Measurements from ENCODE around the gene ROCK2. TPM values are rescaled to one million over a fixed set of nuclear protein-coding genes. Genes with fewer than 3 reads are reported as not detected.

ROCK2 gene
- total and polyA plus RNA-seq, 2 of the 8 experiments (the other 6 are each of a cell fraction or from before 2014, with no cell fraction given) = 2.7 to 29.0 TPM

DNA sequence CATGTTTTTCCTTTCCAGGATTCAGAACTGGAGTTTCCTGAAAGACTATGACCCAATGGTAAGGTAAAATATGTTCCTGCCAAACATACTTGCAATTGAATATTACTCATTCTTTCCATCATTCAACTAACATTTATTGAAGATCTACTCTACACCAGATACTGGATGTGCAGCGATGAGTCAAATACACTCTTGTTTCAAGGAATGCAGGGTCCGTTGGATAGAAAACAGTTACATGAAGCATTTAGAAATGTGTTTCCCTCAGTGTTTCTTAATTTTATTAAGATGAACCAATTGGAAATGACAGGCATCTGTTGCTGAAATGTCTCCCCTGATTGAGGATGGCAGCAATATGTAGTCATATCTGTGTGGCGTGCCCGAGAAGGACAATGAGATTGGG is 203.9 kb downstream of the ROCK2 start:
- H2AK5ac ChIP-seq (ENCODE audit: low read depth, low read length) = no peak overlapping the region
- ChIA-PET POLR2A (ENCODE audit: partially characterized antibody) (no interaction called here), CTCF (ENCODE audit: partially characterized antibody) (interaction anchor here (2.3 kb wide), 1 partner anchor 8 kb away, joined by 10 read pairs; a partner anchor contains a TSS)
- no peaks in the 10 kb centered on the region for H3K79me2 ChIP-seq (ENCODE audit: control insufficient read depth in 1 of 2, insufficient read depth in 2 of 2, low read length in 2 of 2)
- H3K4me2 ChIP-seq (ENCODE audit: insufficient read depth in 1 of 2, low read depth in 2 of 2, low read length in 2 of 2) = no peak overlapping the region
- WGBS, 2 experiments (ENCODE audit: extremely low coverage in 1 of 2, insufficient coverage in 1 of 2, insufficient read length in 1 of 2, insufficient replicate concordance in 2 of 2, low coverage in 1 of 2, low lambda C conversion rate in 2 of 2, missing lambda C conversion rate in 1 of 2) = 84% methylated on average over 4 of the region's 4 CpGs; no CpG with 5 or more reads in 1 of the 2 experiments
- no peak overlapping the region for H3K18ac ChIP-seq (ENCODE audit: extremely low read depth, low read length)
- no peaks in the 10 kb centered on the region for H4K20me1 ChIP-seq (replicated peaks in 1 of 2; ENCODE audit: control insufficient read depth in 1 of 2, insufficient read depth in 2 of 2, low read length in 2 of 2)
- no peaks in the 10 kb centered on the region for H3K23me2 ChIP-seq (ENCODE audit: low read depth, low read length)
- H3K56ac ChIP-seq (replicated peaks; ENCODE audit: insufficient read length, low read depth, low read length) = no peak overlapping the region
- no peak overlapping the region for H3K27ac ChIP-seq (ENCODE audit: low read depth, low read length)
- no peak for FAIRE-seq
- H3K27me3 ChIP-seq (replicated peaks in 1 of 4; ENCODE audit: control insufficient read depth in 3 of 4, extremely low read depth in 1 of 4, insufficient read depth in 3 of 4, low read length in 3 of 4) = no peaks in the 10 kb centered on the region
- no peak overlapping the region for H3K9ac ChIP-seq (replicated peaks in 1 of 4; ENCODE audit: extremely low read depth in 1 of 4, low read depth in 3 of 4, low read length in 3 of 4)
- no peaks in the 10 kb centered on the region for H3K79me1 ChIP-seq (ENCODE audit: low read depth, low read length)
- H3K4ac ChIP-seq (replicated peaks; ENCODE audit: insufficient read length, low read depth, low read length) = no peak overlapping the region
- H2BK12ac ChIP-seq (ENCODE audit: low read depth, low read length) = no peak overlapping the region
- H4K8ac ChIP-seq (ENCODE audit: extremely low read depth, insufficient read depth, low read length) = no peak overlapping the region
- no peaks in the 10 kb centered on the region for H3K9me3 ChIP-seq (ENCODE audit: insufficient read depth in 2 of 2, low read depth in 1 of 2, low read length in 1 of 2)
- H3K36me3 ChIP-seq (ENCODE audit: control insufficient read depth in 2 of 4, insufficient read depth in 4 of 4, low read length in 3 of 4) = no peaks in the 10 kb centered on the region
- H4K5ac ChIP-seq (ENCODE audit: insufficient read length, low read depth, low read length) = no peak overlapping the region
- H2BK5ac ChIP-seq (ENCODE audit: low read depth, low read length) = no peak overlapping the region
- H2BK15ac ChIP-seq (ENCODE audit: low read length) = no peak overlapping the region
- no peak overlapping the region for H4K91ac ChIP-seq (replicated peaks; ENCODE audit: insufficient read length, low read length)
- no peak for DNase-seq (ENCODE audit: low read depth in 1 of 2, low spot score in 2 of 2)
- no peak overlapping the region for H2BK120ac ChIP-seq (replicated peaks; ENCODE audit: low read depth, low read length)
- H3K4me3 ChIP-seq (ENCODE audit: extremely low read depth in 1 of 4, insufficient read depth in 2 of 4, low read depth in 3 of 4, low read length in 4 of 4) = no peak overlapping the region
- no peak overlapping the region for H2BK20ac ChIP-seq (ENCODE audit: low read length)
- no peak overlapping the region for H2AFZ ChIP-seq (ENCODE audit: low read length)
- H3K14ac ChIP-seq (ENCODE audit: insufficient read length) = no peak overlapping the region
- no peak overlapping the region for H3K23ac ChIP-seq (ENCODE audit: insufficient read length)
- H3K4me1 ChIP-seq (replicated peaks in 1 of 4; ENCODE audit: control insufficient read depth in 3 of 4, insufficient read depth in 4 of 4, low read length in 3 of 4) = no peaks in the 10 kb centered on the region
- TF ChIP-seq TCF12 (IDR thresholded peaks at IDR 0.05; ENCODE audit: low read depth, low read length) (no peak), CBX8 (IDR thresholded peaks at IDR 0.05; ENCODE audit: borderline replicate concordance, low read depth, low read length) (no peak), SRF (IDR thresholded peaks at IDR 0.05; ENCODE audit: low read depth, low read length) (no peak), CHD1 (IDR thresholded peaks at IDR 0.05; ENCODE audit: low read depth, low read length) (no peak), SIRT6 (IDR thresholded peaks at IDR 0.05; ENCODE audit: low read length) (no peak), SAP30 (IDR thresholded peaks at IDR 0.05; ENCODE audit: insufficient read depth, insufficient replicate concordance, low read length) (no peak), TBP (IDR thresholded peaks at IDR 0.05; ENCODE audit: low read depth, low read length) (no peak), CEBPB (IDR thresholded peaks at IDR 0.05; ENCODE audit: low read depth, low read length) (no peak), GABPA (IDR thresholded peaks at IDR 0.05; ENCODE audit: borderline replicate concordance, insufficient read depth, low read length) (no peak), GTF2F1 (IDR thresholded peaks at IDR 0.05; ENCODE audit: borderline replicate concordance, low read depth, low read length) (no peak), CTBP2 (IDR thresholded peaks at IDR 0.05; ENCODE audit: borderline replicate concordance, insufficient read depth, insufficient read length, low read length) (no peak), TAF7 (optimal IDR thresholded peaks at IDR 0.05; ENCODE audit: borderline replicate concordance, low read depth, low read length) (no peak)
- TF ChIP-seq, protein P1, sequence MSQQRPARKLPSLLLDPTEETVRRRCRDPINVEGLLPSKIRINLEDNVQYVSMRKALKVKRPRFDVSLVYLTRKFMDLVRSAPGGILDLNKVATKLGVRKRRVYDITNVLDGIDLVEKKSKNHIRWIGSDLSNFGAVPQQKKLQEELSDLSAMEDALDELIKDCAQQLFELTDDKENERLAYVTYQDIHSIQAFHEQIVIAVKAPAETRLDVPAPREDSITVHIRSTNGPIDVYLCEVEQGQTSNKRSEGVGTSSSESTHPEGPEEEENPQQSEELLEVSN (IDR thresholded peaks at IDR 0.05) = no peak
- TF ChIP-seq, protein P2, sequence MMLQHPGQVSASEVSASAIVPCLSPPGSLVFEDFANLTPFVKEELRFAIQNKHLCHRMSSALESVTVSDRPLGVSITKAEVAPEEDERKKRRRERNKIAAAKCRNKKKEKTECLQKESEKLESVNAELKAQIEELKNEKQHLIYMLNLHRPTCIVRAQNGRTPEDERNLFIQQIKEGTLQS (IDR thresholded peaks at IDR 0.05; ENCODE audit: insufficient read depth, low read depth, low read length) = no peak

Data from H1 (cell line).